MV-4-11 (cell line): ENCODE results near the gene TXNDC5.

Experiments
- DNase-seq: peaks from one replicate; lab custom pipeline; 2025; lab: John Stamatoyannopoulos, UW

Gene TXNDC5

DNA sequence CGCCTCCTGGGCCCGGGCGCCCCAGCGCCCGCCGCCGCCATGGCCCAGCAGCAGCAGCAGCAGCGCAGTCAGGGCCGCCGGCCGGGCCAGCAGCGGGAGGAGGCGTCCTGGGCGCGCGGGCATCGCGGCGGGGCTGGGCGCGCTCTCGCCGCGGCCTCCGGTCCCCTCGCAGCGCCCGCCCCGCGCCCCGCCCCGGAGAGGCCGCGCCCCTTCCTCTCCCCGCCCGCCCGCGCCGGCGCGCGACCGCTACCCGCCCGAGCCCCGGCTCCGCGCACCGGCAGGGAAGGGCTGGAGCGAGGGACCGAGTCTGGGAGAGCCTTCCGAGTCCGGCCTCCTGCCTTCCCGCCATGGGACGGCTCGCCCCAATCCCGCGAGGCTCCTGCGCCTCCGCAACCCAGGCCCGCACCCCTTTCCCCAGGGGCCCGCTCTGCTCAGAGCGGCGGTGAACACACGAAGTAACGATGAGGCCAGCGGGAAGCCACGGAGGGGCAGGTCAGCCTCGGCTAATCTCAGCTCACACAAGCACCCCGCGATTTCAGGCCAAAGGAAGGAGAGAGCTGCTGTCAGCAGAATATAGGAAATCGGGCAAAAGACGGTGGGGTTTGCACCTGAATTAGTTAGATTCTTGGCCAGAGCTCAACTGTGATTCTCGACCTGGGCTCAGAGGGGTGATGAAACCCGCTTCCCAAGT lies at the start of gene TXNDC5:
TXNDC5 (minus strand) TSS at position 135 of the 691 bp plus-strand sequence; CDS start at position 123, 12 bp downstream.
- DNase-seq, result peak; percentile 43

DNA sequence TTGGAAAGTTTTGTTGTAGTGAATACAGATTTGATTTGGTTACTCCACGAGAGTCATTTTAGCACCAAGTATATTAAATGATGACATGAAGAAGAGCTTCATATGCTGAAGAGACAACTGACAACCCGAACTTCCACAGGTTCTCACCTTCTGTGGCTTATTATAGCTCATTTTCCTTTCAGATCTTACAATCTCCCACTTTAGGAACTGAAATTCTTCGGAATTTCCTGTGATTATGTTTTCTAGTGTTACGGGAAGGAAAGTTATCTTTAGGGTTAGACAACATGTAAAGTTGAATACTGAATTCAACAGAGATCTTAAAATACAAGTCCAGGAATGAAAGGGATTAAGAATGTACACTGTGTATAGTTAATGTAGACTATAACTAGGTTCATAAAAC lies 49.6 kb upstream of the TXNDC5 start:
- DNase-seq, result no peak

DNA sequence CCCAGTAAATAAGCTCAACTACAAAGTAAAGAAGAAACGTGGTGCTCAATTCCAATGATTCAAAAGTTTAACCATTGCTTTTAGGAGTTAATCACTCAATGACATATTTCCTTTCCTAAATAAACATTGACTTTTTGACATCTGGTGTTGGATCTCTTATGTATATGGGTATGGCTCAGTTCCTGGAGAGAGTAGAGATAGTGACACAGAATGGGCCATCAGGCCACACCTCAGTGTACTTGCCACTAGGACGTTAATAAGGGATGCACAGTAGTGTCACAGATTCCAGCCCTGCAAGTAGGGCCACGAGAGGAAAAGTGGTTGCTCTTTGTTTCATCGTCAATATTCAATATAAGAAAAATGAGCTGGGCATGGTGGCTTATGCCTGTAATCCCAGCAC lies 48.9 kb upstream of the TXNDC5 start:
- DNase-seq, result no peak

DNA sequence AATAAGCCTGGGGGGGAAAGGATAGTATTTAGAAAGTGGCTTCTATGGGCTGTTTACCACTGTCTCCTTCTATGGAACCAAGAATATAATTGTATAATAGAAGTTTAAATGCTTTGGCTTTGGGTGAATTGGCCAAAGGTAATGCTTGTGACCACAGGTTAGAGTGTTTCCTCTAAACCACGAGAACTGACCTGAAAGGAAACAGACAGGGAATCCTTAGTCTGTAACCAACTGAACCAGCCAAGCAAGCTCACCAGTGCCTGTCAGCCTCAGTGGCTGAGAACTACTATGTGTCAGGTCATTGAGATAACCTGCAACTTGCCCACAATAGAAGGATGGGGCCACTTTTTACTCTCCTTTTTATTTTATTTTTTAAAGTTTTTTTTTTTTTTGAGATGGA lies 47.9 kb upstream of the TXNDC5 start:
- DNase-seq, result no peak

DNA sequence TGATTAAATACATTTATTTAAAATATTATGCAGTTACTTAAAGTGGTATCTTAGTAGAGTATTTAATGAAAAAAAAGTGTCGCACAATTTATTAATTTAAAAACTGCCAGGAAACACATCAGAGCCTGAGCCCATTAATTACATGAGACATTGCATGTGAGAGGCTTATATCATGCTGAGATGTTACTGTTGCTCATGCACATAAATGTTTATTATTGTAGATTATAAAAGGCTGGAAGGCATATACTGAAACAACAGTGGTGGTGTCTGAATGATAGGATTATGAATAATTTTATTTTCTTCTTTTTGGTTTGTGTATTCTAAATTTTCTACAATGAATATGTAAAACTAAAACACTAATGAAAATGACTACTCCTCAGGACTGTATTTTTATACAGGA lies 45.7 kb upstream of the TXNDC5 start:
- no peak for DNase-seq

DNA sequence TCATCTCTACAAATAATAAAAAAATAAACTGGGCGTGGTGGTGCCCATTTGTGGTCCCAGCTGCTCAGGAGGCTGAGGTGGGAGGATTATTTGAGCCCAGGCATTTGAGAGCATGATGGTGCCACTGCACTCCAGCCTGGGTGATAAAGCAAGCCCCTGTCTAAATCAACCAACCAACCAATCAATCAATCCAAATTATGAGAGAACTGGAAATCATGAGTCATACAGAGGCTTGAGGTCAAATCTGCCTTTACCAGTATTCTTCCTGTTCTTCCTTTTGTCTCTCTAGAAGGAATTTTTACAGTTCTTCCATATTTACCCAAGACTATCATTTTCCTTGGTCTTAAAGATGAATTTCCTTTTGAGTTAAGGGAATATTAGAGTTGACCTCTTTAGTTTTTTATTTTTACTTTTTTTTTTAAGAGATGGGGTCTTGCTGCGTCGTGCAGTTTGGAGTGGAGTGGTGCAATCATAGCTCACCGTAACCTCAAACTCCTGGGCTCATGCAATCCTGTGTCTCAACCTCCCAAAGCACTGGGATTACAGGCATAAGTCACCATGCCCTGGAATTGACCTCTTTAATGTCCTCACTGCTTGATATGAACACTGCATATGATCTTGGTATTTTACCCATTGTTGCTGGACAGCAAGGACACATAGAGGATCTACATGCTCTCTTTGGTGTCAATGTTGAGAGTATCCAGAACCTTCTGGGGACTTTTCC lies 44.1 kb upstream of the TXNDC5 start:
- peak; percentile 83 for DNase-seq

DNA sequence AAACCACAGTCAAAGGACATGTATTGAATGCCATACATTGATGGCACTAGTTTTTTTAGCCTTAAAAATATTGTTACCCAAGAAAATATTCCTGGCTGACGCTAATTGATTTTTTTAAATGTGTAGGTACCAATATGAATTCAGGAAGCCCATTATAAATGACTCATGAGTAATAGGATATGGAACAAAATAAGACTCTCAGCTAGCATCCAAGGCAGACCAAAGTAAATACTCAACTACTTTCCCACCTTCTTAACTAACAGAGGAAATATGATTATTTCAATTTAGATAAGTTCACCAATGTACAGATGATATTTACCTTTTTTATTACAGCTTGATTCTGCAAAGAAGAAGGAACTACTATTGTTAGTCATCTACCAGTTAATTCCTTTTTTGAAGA lies 43.2 kb upstream of the TXNDC5 start:
- DNase-seq, result no peak

DNA sequence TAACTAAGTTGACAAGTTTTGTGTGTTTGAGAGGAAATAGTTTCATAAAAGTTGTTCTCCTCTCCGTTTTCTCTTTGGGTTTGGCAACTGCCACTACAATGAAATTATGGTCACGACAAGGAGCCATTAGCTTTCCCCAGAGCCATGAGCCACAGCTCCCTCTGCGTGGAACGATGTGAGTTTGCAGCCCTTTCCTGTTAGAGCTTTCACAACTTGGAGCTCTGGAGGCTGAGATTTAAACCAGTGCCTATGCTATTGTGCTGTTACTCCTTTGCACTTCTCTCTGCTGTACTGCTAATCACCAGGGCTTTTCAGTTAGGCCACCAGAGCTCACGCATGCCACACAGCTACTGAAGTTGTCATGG lies 29.3 kb upstream of the TXNDC5 start:
- peak; percentile 26 for DNase-seq

DNA sequence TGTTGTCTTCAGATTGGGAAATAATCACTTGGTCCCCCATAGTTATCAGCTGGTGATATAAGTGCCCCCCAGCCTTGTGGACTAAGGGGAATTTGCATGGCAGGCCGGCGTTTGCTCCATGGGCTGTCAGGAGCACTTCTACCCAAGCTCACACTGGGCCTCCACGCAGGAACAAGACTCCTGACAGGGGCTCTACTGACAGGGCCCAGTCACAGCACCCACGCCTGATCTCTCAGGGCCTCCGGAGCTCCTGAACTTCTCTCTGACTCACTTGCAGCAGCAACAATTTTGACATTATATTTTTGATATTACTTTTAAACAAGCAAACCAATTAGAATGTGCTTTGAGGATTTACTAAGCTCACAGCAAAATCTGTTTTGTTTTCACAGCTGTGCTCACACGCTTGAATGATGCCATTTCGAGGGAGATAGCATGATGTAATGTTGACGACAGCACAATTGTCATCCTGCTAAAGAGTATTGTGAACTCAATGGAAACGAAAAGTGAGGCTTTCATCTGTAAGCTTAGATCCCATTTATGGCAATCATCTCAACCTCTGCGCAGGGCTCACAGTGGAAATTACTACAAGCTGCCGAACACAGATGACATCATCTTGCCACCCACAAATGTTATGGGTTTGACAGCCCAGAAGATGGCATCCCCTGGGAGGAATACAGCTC lies 28.7 kb upstream of the TXNDC5 start:
- DNase-seq, result no peak

DNA sequence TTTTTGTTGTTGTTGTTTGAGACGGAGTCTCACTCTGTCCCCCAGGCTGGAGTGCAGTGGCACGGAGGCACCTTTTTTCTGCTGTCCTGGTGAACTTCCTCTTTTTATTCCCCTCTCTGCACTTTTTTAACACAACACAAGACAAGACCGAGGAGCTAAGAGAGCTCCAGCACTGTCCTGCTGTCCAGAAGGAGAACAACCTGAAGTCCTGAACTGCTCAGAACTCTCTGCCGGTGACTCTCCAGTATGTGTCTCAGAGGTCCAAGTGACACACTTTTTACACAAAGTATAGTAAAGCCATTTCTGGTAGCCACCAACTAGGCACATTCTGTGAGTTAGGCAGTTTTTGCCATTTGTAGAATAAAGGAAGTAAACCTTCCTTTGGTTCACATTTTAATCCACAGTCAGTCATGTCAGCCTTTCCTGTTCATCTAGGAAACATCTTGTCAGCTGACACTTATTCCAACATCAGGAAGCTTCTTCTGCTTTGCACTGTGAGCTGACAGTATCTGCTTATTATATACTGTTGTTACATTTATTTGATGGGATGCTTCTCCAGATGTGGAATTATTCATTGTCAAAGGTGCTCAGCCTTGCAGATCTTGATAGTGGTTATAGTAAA lies 28.1 kb upstream of the TXNDC5 start:
- peak; percentile 73 for DNase-seq

DNA sequence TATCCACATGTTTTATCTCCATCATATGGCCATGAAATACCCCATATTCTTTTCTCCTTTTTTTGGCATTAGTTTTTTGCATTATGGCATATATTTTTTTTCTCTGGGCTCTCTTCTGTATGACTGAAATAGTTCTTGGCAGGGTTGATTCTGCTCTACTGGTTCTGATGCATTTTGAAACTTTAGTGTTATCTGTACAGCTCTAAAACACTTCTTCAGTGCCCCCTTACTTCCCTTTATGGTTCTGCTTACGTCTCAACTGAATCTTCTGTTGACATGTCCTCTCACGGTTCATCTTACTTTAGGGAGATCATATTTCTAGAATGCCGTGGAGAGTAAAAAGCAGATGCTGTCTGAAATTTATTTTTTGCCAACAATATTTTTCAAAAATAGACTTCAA lies 23.2 kb upstream of the TXNDC5 start:
- DNase-seq, result peak; percentile 66

DNA sequence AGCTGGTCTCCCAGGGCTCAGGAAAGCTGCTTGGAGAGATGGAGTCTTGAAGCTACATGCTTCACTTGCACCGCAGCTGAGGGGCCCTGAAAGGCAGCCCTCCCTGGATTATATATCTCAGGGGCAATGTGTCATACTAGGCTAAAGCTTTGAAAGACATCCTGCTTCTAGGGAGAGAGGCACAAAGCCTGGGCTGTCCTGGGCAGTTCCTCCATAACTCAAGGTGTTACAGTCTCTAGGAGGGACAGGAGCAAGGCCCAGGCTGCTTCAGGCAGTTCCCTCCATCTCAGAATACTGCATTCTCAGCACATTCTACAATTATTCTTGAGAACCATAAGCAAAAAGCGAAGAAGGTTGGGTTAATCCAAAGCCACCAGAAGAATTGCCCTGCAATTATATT lies 22.0 kb upstream of the TXNDC5 start:
- no peak for DNase-seq

DNA sequence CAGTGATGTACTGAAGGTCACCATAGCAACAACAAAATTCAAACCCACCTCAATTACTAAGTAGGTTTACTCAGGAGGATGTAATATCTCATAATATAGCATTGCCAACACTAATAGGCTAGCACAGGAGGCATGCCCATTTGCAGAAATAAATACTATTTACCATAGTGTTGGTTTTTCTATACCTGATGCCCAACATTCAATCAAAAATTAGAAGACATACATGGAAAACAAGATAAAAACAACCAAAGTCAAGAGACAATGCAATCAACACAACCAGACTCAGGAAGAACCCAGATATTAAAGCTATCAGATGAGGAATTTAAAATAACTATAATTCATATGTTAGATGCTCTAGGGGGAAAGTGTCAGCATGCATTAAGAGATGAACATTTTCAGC lies 14.3 kb upstream of the TXNDC5 start:
- DNase-seq, result no peak

DNA sequence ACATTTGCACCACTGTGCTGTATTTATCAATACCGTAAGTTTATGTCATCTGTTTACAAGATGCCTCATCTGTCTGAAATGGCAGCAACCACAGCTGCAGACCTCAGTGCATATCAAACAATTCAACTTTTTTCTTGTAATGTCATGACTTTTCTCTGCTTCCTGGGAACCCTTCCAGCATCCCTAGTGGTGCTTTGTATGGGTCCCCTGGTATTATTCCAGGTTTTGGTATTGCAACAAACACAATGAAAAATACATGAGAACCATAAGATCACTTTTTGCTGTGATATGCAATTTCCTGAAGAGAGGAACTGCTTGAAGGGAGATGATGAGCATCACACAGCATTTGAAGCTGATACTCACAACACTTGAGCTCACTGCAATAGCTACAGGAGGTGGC lies 12.0 kb upstream of the TXNDC5 start:
- DNase-seq, result no peak

DNA sequence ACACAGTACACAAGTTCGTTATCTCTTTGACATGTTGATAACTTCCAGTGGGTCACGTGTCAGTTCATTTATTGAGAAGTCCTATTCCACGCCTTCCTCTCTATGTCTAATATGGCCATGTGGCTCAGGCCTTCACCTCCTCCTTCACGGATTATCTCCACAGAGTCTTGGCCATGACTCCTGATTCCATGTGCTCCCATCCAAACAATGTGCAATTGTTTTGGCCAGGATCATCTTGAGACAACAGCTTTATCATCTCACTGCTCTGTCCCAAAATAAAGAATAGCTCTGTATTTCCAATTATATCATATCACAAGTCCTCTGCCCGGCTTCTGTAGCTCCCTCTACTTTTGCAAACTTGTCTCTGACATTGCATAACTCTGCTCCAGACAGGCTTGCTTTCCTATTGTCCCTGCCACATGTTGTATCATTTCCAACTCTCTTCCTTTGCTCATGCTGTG lies 11.1 kb upstream of the TXNDC5 start:
- DNase-seq, result peak; percentile 8

DNA sequence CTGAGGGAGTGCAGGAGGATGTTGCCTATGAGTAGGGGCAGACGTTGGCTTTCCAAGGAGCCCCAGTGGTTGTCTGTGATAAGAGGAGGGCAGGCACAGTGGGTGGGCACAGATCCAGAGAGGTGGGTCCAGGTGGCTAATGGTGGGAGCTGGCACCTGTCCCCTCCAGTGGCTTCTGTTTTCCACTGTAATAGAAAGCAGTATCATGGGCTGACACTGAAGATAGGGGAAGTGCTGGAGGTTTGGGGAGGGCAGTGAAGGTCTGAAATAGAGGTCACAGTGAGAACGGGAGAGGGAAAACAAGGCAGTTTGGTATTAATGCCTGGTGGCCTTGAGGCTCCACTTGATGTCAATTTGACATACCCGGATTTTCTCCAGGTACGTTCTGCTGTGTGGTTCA lies 10.5 kb upstream of the TXNDC5 start:
- no peak for DNase-seq

DNA sequence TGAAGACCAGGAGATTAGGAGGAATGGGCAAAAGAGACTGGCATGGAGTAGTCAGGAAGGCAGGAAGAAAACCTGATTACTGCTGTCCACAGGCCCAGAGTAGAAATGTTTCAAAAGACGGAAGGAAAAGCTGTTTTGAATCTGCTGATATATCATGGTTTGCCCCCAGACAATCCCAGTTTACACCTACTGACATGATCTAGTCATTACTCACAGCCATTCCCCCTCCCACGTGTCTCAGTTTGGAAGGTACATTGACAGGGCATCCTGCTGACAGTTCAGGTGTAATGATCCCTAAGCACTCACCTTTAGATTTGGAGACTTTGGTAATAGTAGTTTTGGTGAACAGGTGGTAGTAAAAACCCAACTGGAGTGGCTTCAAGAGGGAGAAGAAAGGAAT lies 9.8 kb upstream of the TXNDC5 start:
- no peak for DNase-seq

DNA sequence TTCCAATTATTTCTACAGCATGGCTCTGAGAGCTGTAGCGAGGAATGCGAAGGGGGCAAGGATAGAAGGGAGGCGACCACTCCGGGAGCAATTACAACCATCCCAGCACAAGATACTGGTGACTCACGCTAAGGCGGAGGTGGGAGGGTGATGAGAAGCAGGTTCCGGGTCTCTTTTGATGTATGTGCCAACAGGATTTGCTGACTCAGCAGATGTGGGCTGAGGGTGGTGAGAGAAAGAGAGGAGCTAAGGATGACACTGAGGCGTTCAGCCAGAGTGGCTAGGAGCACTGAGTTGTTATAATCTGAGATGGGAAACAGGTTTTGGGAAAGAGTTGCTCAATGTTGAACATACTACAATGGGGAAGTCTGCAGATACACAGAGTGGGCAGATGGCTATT lies 9.3 kb upstream of the TXNDC5 start:
- peak; percentile 32 for DNase-seq

DNA sequence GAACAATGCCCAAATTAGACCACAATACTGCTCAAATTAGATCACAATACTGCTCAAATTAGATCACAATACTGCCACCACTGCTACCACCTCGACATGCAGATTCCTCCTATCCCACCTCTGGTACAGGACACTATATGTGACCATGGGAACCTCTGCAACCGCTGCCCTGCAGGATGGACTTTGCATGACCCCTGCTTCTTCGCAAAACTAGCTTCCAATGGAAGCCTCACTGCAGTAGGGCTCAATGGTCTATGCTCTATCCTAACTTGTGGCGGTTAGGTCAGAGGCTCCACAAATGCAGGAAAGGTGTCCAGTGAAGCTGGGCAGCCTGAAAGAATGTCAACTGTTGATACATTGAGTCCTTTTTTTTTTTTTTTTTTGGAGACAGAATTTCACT lies 7.8 kb upstream of the TXNDC5 start:
- DNase-seq, result no peak

DNA sequence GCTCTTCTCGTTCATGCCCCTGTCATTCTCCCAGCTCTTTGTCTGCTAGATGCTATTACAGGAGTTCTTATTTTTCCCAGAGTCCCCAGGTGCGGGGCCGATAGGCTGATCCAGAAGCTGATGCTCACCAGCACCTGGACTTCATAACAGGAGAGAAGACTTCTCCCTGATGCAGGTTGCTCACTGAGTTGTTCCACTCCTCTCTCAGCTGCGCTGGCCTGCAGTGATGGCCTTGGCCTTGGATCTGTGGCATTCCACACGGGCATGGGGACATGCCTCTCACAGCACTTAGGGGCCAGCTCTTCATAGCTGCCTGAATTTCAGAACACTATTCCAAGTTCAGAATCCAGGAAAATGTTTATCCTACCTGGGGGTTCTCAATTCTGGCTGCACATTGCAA lies 7.1 kb upstream of the TXNDC5 start:
- DNase-seq, result no peak

DNA sequence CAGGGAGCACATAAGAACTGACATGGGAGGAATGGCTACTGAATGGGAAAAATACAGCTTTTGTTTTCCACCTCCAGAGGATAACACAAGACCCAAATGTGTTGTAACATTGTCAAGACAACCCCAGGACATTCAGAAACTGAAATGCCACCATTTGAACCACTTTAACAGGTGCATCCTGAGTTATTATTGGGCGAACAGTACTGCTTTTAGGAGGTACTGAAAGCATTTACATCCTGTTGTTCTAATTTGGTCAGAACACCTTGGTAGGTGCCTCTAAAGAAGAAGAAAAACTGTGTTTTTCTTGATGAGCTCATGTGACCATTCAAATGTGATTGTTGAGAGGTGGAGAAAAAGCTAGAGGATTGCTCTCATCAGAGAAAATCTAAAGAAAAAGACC lies 6.4 kb upstream of the TXNDC5 start:
- DNase-seq, result no peak

DNA sequence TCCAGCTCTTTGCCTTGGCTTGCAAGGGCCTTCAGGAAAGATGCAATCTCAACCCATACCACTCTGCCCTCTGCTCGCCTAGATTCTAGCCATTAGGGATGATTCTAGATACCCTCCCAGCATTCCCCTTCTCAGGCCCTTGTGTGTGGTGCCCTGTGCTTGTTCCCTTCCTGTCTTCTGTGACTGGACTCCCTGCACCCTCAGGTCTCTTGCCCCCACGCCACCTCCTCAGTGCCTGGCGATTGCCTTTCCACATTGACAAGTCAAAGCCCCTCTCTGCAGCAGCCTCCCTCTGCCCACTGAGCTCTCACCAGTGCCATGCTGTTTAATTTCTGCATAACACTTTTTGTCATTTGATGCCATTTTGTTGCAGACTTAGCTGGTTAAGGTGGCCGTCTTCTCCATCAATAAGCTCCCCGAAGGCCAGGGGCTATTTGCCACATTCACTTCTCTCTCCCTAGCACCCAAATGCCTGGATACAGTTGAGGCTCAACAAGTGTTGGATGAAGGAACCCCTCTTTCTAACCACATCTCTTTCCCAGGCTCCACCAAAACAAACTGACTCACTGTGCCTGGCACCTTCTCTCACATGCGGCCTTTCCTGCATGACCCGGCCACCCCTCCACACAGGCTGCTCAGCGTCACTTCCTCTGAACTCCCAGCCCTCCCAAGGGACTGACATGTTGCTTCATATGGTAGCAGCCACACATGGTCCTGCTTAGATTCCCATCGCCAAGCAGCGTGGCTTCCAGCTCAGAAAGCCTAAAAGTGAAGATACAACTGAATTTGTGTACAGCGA lies 4.6 kb upstream of the TXNDC5 start:
- DNase-seq, result peak; percentile 84
